LNCaP clone FGC (cell line): ENCODE measurements around the gene PNKP.

ENCODE experiments used
- DNase-seq: peaks from one replicate; pipeline ENCODE4 v3.0.0-alpha.2; 2011; ENCODE audit warnings: low read depth
- H3K4me3 ChIP-seq: 2 replicates; pipeline ENCODE4 v1.5.1; 2011; ENCODE audit warnings: mild to moderate bottlenecking, low read depth, low read length, control low read depth
- TF ChIP-seq, protein P1 (sequence below): IDR thresholded peaks from 2 replicates; pipeline ENCODE4 v1.5.1; 2012; ENCODE audit warnings: mild to moderate bottlenecking; ENCODE audit not compliant: control insufficient read depth, insufficient read depth; ENCODE audit errors: extremely low read depth

The PNKP gene

DNA sequence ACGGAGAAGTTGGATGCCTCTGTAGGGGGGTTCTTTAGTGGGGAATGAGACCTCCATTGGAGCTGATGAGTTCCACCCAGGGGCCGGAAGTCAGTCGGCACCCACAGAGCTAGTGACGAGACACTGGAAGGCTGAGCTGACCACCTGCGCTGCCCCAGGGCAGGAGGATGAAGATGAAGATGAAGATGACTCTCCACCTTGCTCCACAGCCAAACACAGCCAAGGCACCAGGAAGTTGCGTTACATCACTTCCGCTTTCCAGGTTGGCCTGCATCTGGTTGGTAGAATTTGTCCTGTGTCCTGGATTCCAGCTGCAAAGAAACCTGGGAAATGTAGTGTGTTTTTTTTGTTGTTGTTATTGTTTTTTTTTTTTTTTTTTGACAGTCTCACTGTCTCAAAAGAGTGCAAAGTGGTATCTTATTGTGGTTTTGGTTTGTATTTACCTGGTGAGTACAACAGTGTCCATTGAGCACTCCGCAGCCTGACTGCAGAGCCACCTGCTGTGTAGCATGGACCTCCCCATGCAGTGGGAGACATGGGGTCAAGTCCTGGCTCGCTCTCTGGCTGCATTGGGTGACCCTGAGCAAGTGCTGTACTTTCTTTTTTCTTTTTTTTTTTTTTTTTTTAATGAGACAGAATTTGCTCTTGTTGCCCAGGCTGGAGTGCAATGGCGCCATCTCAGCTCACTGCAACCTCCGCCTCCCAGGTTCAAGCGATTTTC lies 12.0 kb upstream of the PNKP start:
- H3K4me3 ChIP-seq: peak overlapping the region; percentile 85
- TF ChIP-seq, protein P1, sequence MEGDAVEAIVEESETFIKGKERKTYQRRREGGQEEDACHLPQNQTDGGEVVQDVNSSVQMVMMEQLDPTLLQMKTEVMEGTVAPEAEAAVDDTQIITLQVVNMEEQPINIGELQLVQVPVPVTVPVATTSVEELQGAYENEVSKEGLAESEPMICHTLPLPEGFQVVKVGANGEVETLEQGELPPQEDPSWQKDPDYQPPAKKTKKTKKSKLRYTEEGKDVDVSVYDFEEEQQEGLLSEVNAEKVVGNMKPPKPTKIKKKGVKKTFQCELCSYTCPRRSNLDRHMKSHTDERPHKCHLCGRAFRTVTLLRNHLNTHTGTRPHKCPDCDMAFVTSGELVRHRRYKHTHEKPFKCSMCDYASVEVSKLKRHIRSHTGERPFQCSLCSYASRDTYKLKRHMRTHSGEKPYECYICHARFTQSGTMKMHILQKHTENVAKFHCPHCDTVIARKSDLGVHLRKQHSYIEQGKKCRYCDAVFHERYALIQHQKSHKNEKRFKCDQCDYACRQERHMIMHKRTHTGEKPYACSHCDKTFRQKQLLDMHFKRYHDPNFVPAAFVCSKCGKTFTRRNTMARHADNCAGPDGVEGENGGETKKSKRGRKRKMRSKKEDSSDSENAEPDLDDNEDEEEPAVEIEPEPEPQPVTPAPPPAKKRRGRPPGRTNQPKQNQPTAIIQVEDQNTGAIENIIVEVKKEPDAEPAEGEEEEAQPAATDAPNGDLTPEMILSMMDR: no peak
- no peak for DNase-seq

DNA sequence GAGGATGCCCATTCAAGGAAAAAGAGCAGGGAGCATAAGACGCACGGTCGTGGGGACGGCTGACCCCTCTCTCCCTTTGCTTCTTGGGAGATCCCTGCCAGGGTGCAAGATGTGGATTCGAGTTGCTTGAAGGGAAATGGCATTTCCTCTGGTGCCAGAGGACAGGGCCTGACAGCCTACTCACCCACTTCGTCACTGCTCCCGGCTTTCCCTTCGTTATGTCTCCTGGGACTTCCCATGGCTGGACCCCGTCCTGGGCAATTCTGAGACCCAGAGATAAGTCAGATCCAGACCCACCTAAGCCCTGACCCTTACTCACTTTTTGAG lies 11.3 kb upstream of the PNKP start:
- TF ChIP-seq, protein P1: no peak
- DNase-seq: no peak
- peak overlapping the region; percentile 85 for H3K4me3 ChIP-seq

GRCh38 chr19:49877879-49878743 lies 10.7 kb upstream of the PNKP start:
- DNase-seq: peak; percentile 90
- TF ChIP-seq, protein P1: no peak
- H3K4me3 ChIP-seq: peak overlapping the region; percentile 85

- DNase-seq: peak; percentile 100
- TF ChIP-seq, protein P1: no peak
- peak within 1 kb of the TSS; percentile 85 for H3K4me3 ChIP-seq
Observed at GRCh38 chr19:49877020-49877878, 9.9 kb upstream of the PNKP start, which contains the start of the genes AKT1S1 and TBC1D17. Gene AKT1S1 (minus strand): TSS chr19:49877355. CDS start chr19:49873295, 4,060 bp downstream. Gene TBC1D17 (plus strand): TSS chr19:49877702. CDS start chr19:49877724, 22 bp downstream.

DNA sequence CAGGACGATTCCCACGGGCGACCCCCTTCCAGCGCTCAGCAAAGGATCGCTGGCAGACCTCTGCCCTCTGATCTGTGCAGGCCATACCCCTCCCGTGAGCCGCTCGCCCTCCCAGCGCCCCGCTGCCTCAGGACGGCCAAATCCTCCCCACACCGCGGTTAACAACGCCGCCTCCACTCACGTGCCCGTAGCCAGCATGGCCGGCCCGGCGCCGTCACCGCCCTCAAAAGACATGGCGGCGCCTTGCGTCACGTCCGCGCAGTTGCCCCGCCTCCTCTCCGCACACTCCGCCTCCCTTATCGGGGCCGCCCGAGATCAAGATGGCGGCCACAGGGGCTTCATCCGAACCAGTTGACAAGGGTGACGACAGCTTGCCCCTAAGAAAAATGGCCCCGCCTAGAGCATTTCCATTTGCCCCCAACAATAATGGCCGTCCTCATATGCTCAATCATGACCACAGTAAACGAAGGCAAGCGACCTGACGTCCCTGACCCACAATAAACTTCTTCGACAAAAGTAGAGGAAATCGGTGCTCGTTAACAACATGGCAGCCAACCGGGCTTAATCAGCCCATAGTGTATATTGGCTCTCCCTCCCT lies 9.1 kb upstream of the PNKP start:
- peak; percentile 98 for DNase-seq
- peak overlapping the region; percentile 85 for H3K4me3 ChIP-seq
- TF ChIP-seq, protein P1: no peak

DNA sequence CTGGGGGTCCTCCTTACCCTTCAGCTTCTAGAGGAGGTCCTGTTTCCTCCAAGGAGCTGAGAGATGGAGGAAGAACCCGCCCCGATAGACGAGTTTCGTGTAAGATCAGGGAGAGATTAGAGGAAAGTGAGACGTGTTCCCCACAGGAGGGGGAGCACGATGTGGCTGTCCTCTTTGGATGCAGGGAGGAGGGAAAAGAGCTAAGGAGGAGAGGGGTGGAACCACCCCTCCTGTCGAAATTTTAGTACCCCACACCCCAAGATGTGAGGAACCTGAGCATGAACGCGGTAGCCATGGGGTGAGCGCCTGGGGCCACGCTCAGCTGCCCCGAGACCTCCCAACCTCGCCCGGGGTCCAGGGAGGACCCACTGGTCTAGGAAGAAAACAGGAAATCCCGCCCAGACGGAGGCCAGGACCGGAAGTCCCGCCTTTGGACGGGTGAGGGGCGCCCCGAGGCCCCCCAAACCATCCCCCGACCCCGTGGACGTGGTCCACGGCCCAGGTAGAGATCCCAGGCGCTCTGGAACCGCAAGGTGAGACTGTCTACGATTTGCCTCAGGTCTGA lies 8.6 kb upstream of the PNKP start:
- TF ChIP-seq, protein P1: no peak

More for the DNA sequence above, 8.6 kb upstream of the PNKP start:
- peak overlapping the region; percentile 85 for H3K4me3 ChIP-seq
- no peak for DNase-seq
